Stomach (tissue), 9 donors: ENCODE measurements around the gene ZNF134. TPM values are rescaled to one million over a fixed set of nuclear protein-coding genes. Genes with fewer than 3 reads are reported as not detected.

Experiments
- DNase-seq, 2 donors: peaks; one replicate each; pipeline versions ENCODE4 v3.0.0 to v3.0.0-alpha.2; 2013 to 2019
- H3K27ac ChIP-seq, 5 donors: fragments of 200-600 bp in 4 of 5; sonication (generic) in 4 of 5; one replicate each; pipeline ENCODE4 v1.5.1; 2013 to 2019; ENCODE audit warnings: mild to moderate bottlenecking in 1 of 5, moderate library complexity in 1 of 5
- H3K27me3 ChIP-seq, 3 donors: fragments of 200-600 bp; sonication (generic); one replicate each; pipeline ENCODE4 v1.5.1; 2017 to 2019; ENCODE audit warnings: mixed run types in 1 of 3
- H3K36me3 ChIP-seq, 4 donors: fragments of 200-600 bp; sonication (generic); 1 replicate in 3 of 4; 2 replicates in 1 of 4; pipeline ENCODE4 v1.5.1; 2016 to 2019
- H3K4me1 ChIP-seq, 4 donors: fragments of 200-600 bp; sonication (generic); one replicate each; pipeline ENCODE4 v1.5.1; 2016 to 2019
- H3K4me3 ChIP-seq, 4 donors: fragments of 200-600 bp; sonication (generic) in 3 of 4; one replicate each; pipeline ENCODE4 v1.5.1; 2016 to 2019; ENCODE audit warnings: mild to moderate bottlenecking in 1 of 4
- H3K9me3 ChIP-seq, 4 donors: fragments of 200-600 bp; sonication (generic); one replicate each; pipeline ENCODE4 v1.5.1; 2016 to 2019
- CTCF ChIP-seq, 7 experiments: fragments of 450-650 bp in 4 of 7; fragments of 200-600 bp in 3 of 7; sonication (generic) in 3 of 7; IDR thresholded peaks; one replicate each; pipeline ENCODE4 v1.5.1; 2016 to 2019; ENCODE audit warnings: antibody characterized with exemption in 7 of 7, control low read depth in 2 of 7, mild to moderate bottlenecking in 1 of 7
- EP300 ChIP-seq: sonication (generic); formaldehyde crosslinking; IDR thresholded peaks from one replicate; pipeline ENCODE4 v1.6.1; 2017; ENCODE audit warnings: antibody characterized with exemption
- POLR2A ChIP-seq, 4 donors: fragments of 450-650 bp; IDR thresholded peaks; one replicate each; pipeline ENCODE4 v1.6.1; 2016; ENCODE audit warnings: antibody characterized with exemption in 4 of 4, control low read depth in 2 of 4, mild to moderate bottlenecking in 1 of 4, moderate library complexity in 1 of 4
- POLR2AphosphoS5 ChIP-seq, 3 donors: sonication (generic); formaldehyde crosslinking; IDR thresholded peaks; one replicate each; pipeline ENCODE4 v1.6.1; 2016; ENCODE audit warnings: antibody characterized with exemption in 3 of 3
- WGBS, 5 donors: extraction: QIAGEN DNeasy Blood & Tissue Kit in 3 of 5; methylation state at CpG; one replicate each; pipeline versions ENCODE4 v1.1.5 to v1.1.7; 2013 to 2018; 5-methylcytosine and 5-hydroxymethylcytosine counted together
- intact Hi-C: fragments of 100-400 bp; cut with DNase I; formaldehyde crosslinking; loops from one replicate; pipeline ENCODE4 v1.15.1; 2023; ENCODE audit warnings: low total_unique reads
- polyA plus RNA-seq, 3 donors: library from polyadenylated mRNA; stranded (reverse); fragments of 200-250 nt; gene quantifications; one replicate each; pipeline ENCODE4 v1.2.3, GENCODE V29; 2013
- total RNA-seq, 5 donors: library from RNA; depleted of rRNA; stranded (reverse); fragments of >200 nt; gene quantifications; one replicate each; pipeline versions ENCODE4 v1.1.0 to v1.2.3, GENCODE V29; 2014 to 2016
- donor health status: healthy with polysubstance abuse.
- donor health status: Bipolar disorder and iron deficiency.
- donor health status: healthy.

ZNF134 gene
- total and polyA plus RNA-seq, 8 donors, result 3.8 to 21.7 (median 8.9) TPM

GRCh38 chr19:57641715-57642234 lies 27.7 kb downstream of the ZNF134 start:
- Histone ChIP-seq H3K9me3 (peaks cover 54 to 100% (median 81%) of the 10 kb centered on the region in 4 donors), H3K36me3 (peaks cover 49 to 76% (median 66%) of the 10 kb centered on the region in 4 donors), H3K27ac (no peak overlapping the region), H3K4me1 (no peaks in the 10 kb centered on the region), H3K27me3 (no peaks in the 10 kb centered on the region), H3K4me3 (no peak overlapping the region)
- WGBS, 5 donors, result 96 to 100% (median 98%) methylated on average over 4 of the region's 4 CpGs
- DNase-seq, result no peak
- TF ChIP-seq POLR2AphosphoS5 (IDR thresholded peaks at IDR 0.05) (no peak), POLR2A (IDR thresholded peaks at IDR 0.05) (no peak), CTCF (IDR thresholded peaks at IDR 0.05) (no peak), EP300 (no peak)
- intact Hi-C loops, result no loop called here

- no peak overlapping the region for H3K27ac ChIP-seq
- intact Hi-C loops, result no loop called here
- TF ChIP-seq POLR2A (IDR thresholded peaks at IDR 0.05) (no peak), EP300 (no peak), CTCF (IDR thresholded peaks at IDR 0.05) (no peak), POLR2AphosphoS5 (IDR thresholded peaks at IDR 0.05) (no peak)
- no peaks in the 10 kb centered on the region for H3K4me1 ChIP-seq
- H3K4me3 ChIP-seq, result no peak overlapping the region
- H3K9me3 ChIP-seq, result peaks cover 46 to 98% (median 78%) of the 10 kb centered on the region in 4 donors
- DNase-seq, result no peak
- no peaks in the 10 kb centered on the region for H3K27me3 ChIP-seq
- WGBS, 5 donors, result 85 to 98% (median 94%) methylated on average over 4 of the region's 4 CpGs
- peaks cover 43 to 68% (median 59%) of the 10 kb centered on the region in 4 donors for H3K36me3 ChIP-seq
Observed at GRCh38 chr19:57642396-57643046, 28.5 kb downstream of the ZNF134 start.

GRCh38 chr19:57643734-57644133 lies 29.7 kb downstream of the ZNF134 start:
- TF ChIP-seq EP300 (no peak), POLR2AphosphoS5 (IDR thresholded peaks at IDR 0.05) (no peak), CTCF (IDR thresholded peaks at IDR 0.05) (no peak), POLR2A (IDR thresholded peaks at IDR 0.05) (no peak)
- no peaks in the 10 kb centered on the region for H3K27me3 ChIP-seq
- intact Hi-C loops, result no loop called here
- no peak for DNase-seq
- H3K27ac ChIP-seq, result no peak overlapping the region
- peaks cover 38 to 56% (median 47%) of the 10 kb centered on the region in 4 donors for H3K36me3 ChIP-seq
- H3K4me1 ChIP-seq, result no peaks in the 10 kb centered on the region
- H3K4me3 ChIP-seq, result no peak overlapping the region
- peaks cover 46 to 97% (median 72%) of the 10 kb centered on the region in 4 donors for H3K9me3 ChIP-seq

GRCh38 chr19:57648331-57649003 lies 34.4 kb downstream of the ZNF134 start:
- no peaks in the 10 kb centered on the region for H3K27me3 ChIP-seq
- no peak overlapping the region for H3K4me3 ChIP-seq
- intact Hi-C loops, result no loop called here
- no peak for DNase-seq
- H3K27ac ChIP-seq, result no peak overlapping the region
- 61 to 75% (median 68%) methylated on average over 6 of the region's 6 CpGs for WGBS, 5 donors
- TF ChIP-seq EP300 (no peak), CTCF (IDR thresholded peaks at IDR 0.05) (no peak), POLR2A (IDR thresholded peaks at IDR 0.05) (no peak), POLR2AphosphoS5 (IDR thresholded peaks at IDR 0.05) (no peak)
- peaks cover 0 to 9% (median 0%) of the 10 kb centered on the region in 4 donors for H3K36me3 ChIP-seq
- no peaks in the 10 kb centered on the region for H3K4me1 ChIP-seq
- peaks cover 14 to 96% (median 53%) of the 10 kb centered on the region in 4 donors for H3K9me3 ChIP-seq
